ENCODE measurements around the gene ZNF415.

- no peak for TF ChIP-seq CTCF (optimal IDR thresholded peaks at IDR 0.05 in 1 of 3, IDR thresholded peaks at IDR 0.05 in 1 of 3, conservative IDR thresholded peaks at IDR 0.05 in 1 of 3; ENCODE audit: extremely low read depth in 1 of 3, insufficient read depth in 2 of 3, low read length in 3 of 3)
- no peak for TF ChIP-seq EZH2 (IDR thresholded peaks at IDR 0.05; ENCODE audit: low read length)
Measured at GRCh38 chr19:53102756-53103233, 29.9 kb downstream of the ZNF415 start.
